ENCODE results near the gene CEL. TPM values are rescaled to one million over a fixed set of nuclear protein-coding genes. Genes with fewer than 3 reads are reported as not detected.

The CEL gene
- total RNA-seq, 3 donors from 2014 or later = 0.29 to 0.98 (median 0.32) TPM

GRCh38 chr9:133105461-133105770 is 43.6 kb downstream of the CEL start:
- no peaks in the 10 kb centered on the region for H3K4me1 ChIP-seq
- intact Hi-C loops (cut with DNase I; ENCODE audit: low total_unique reads) = no loop called here
- no peak for DNase-seq (ENCODE audit: low spot score in 2 of 2)
- no peaks in the 10 kb centered on the region for H3K9me3 ChIP-seq
- no peak overlapping the region for H3K27ac ChIP-seq
- H3K36me3 ChIP-seq = peaks cover 25% of the 10 kb centered on the region
- TF ChIP-seq POLR2A (IDR thresholded peaks at IDR 0.05) = no peak
- TF ChIP-seq CTCF (IDR thresholded peaks at IDR 0.05) = no peak
- TF ChIP-seq POLR2AphosphoS5 (IDR thresholded peaks at IDR 0.05) = no peak
- no peaks in the 10 kb centered on the region for H3K27me3 ChIP-seq
- no peak overlapping the region for H3K4me3 ChIP-seq

GRCh38 chr9:133106511-133107244 is 44.9 kb downstream of the CEL start:
- Histone ChIP-seq H3K9me3 (no peaks in the 10 kb centered on the region), H3K36me3 (peaks cover 20% of the 10 kb centered on the region), H3K4me1 (no peaks in the 10 kb centered on the region), H3K27me3 (no peaks in the 10 kb centered on the region), H3K27ac (no peak overlapping the region), H3K4me3 (no peak overlapping the region)
- DNase-seq (ENCODE audit: low spot score in 2 of 2) = no peak
- TF ChIP-seq CTCF (IDR thresholded peaks at IDR 0.05) (no peak), POLR2AphosphoS5 (IDR thresholded peaks at IDR 0.05) (no peak), POLR2A (IDR thresholded peaks at IDR 0.05) (no peak)
- intact Hi-C loops (cut with DNase I; ENCODE audit: low total_unique reads) = no loop called here

GRCh38 chr9:133107245-133107722 is 45.5 kb downstream of the CEL start:
- Histone ChIP-seq H3K9me3 (no peaks in the 10 kb centered on the region), H3K4me1 (no peaks in the 10 kb centered on the region), H3K27ac (no peak overlapping the region), H3K4me3 (no peak overlapping the region), H3K36me3 (peaks cover 19% of the 10 kb centered on the region), H3K27me3 (no peaks in the 10 kb centered on the region)
- intact Hi-C loops (cut with DNase I; ENCODE audit: low total_unique reads) = no loop called here
- TF ChIP-seq CTCF (IDR thresholded peaks at IDR 0.05) (no peak), POLR2A (IDR thresholded peaks at IDR 0.05) (no peak), POLR2AphosphoS5 (IDR thresholded peaks at IDR 0.05) (no peak)
- no peak for DNase-seq (ENCODE audit: low spot score in 2 of 2)

- Histone ChIP-seq H3K4me3 (no peak overlapping the region), H3K27ac (no peak overlapping the region), H3K9me3 (no peaks in the 10 kb centered on the region), H3K4me1 (peaks cover 7 to 8% of the 10 kb centered on the region in 2 donors), H3K36me3 (peaks cover 19% of the 10 kb centered on the region), H3K27me3 (no peaks in the 10 kb centered on the region)
- intact Hi-C loops (cut with DNase I; ENCODE audit: low total_unique reads) = no loop called here
- no peak for DNase-seq (ENCODE audit: low spot score in 2 of 2)
- TF ChIP-seq CTCF (IDR thresholded peaks at IDR 0.05) (no peak), POLR2A (IDR thresholded peaks at IDR 0.05) (no peak), POLR2AphosphoS5 (IDR thresholded peaks at IDR 0.05) (no peak)
These were observed 46.4 kb downstream of the CEL start for GRCh38 chr9:133107961-133108793.
